Upper lobe of left lung (tissue), 6 donors: ENCODE results near the gene COG1. TPM values are rescaled to one million over a fixed set of nuclear protein-coding genes. Genes with fewer than 3 reads are reported as not detected.

ENCODE experiments used
- ATAC-seq, 2 donors: fragments of 200-7000 bp; cut with Tn5 transposase; one replicate each; pipeline ENCODE4 v1.9.1; 2022; ENCODE audit warnings: mild to moderate bottlenecking in 2 of 2, moderate library complexity in 2 of 2; ENCODE audit not compliant: low FRiP score in 2 of 2
- DNase-seq, 2 donors: peaks; one replicate each; pipeline ENCODE4 v3.0.0-alpha.2; 2019 to 2020
- H3K27ac ChIP-seq, 4 donors: fragments of 200-600 bp; sonication (generic); one replicate each; pipeline ENCODE4 v1.5.1; 2016 to 2019
- H3K27me3 ChIP-seq, 4 donors: fragments of 200-600 bp; sonication (generic); one replicate each; pipeline ENCODE4 v1.5.1; 2017 to 2019
- H3K36me3 ChIP-seq, 4 donors: fragments of 200-600 bp; sonication (generic); one replicate each; pipeline ENCODE4 v1.5.1; 2016 to 2019
- H3K4me1 ChIP-seq, 4 donors: fragments of 200-600 bp; sonication (generic); one replicate each; pipeline ENCODE4 v1.5.1; 2018 to 2019
- H3K4me3 ChIP-seq, 4 donors: fragments of 200-600 bp; sonication (generic); one replicate each; pipeline ENCODE4 v1.5.1; 2017 to 2019; ENCODE audit warnings: mild to moderate bottlenecking in 2 of 4, moderate library complexity in 1 of 4
- H3K9me3 ChIP-seq, 4 donors: fragments of 200-600 bp; sonication (generic); one replicate each; pipeline ENCODE4 v1.5.1; 2018 to 2019
- EP300 ChIP-seq, 4 donors: sonication (generic); formaldehyde crosslinking; IDR thresholded peaks; one replicate each; pipeline ENCODE4 v1.5.1; 2017; ENCODE audit warnings: antibody characterized with exemption in 4 of 4, control low read depth in 2 of 4
- POLR2A ChIP-seq, 4 donors: fragments of 450-650 bp; IDR thresholded peaks; one replicate each; pipeline ENCODE4 v1.5.1; 2016 to 2017; ENCODE audit warnings: antibody characterized with exemption in 4 of 4, mild to moderate bottlenecking in 2 of 4
- POLR2AphosphoS5 ChIP-seq, 2 donors: sonication (generic); formaldehyde crosslinking; IDR thresholded peaks; one replicate each; pipeline ENCODE4 v1.5.1; 2017; ENCODE audit warnings: antibody characterized with exemption in 2 of 2
- WGBS, 2 donors: methylation state at CpG; one replicate each; pipeline ENCODE4 v1.1.5; 2017 to 2018; 5-methylcytosine and 5-hydroxymethylcytosine counted together
- total RNA-seq, 6 donors: library from RNA; depleted of rRNA in 4 of 6; stranded (reverse); fragments of >200 nt in 4 of 6; gene quantifications; one replicate each; pipeline versions ENCODE4 v1.1.0 to v1.2.1, GENCODE V29; 2016 to 2021
- TF ChIP-seq, protein P1 (sequence below), 6 experiments: fragments of 450-650 bp in 4 of 6; fragments of 200-600 bp in 2 of 6; sonication (generic) in 2 of 6; IDR thresholded peaks; one replicate each; pipeline ENCODE4 v1.5.1; 2016 to 2019; ENCODE audit warnings: antibody characterized with exemption in 6 of 6
- donor health status: DM: no; HTN: no; CAD: no; lungs with moderate emphysema.
- donor health status: DM: no; HTN: yes; CAD: no; lungs with severe emphysema.

The COG1 gene
- total RNA-seq, 6 donors from 2014 or later, result 27.7 to 75.4 (median 32.5) TPM

DNA sequence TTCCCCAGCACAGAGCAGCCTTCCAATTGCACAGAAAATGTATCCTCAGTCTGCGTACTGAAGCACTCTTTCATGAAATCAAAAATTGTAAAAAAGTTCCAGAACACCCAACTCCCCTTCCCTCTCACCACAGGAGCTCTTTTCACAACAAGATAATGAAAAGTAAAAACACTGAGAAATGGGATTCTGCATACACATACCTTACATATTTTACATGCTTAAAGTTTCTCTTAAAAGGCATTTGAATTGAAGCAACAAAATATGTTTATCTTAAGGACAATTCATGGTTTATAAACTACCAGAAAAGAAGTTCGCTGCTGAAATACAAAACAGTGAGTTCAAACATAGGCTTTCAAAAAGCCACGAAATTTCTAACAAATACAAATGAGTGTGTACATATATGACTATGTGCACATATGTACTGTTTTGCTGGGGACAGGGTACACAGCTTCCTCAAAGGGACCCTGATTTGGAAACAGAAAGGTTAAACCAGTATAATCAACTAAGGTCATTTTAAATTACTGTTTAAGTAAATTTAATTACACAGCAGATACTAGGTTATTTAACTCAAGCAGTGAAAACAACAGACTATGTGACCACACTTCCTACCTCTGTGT lies 33.8 kb downstream of the COG1 start:
- no peaks in the 10 kb centered on the region for H3K9me3 ChIP-seq
- TF ChIP-seq POLR2A (IDR thresholded peaks at IDR 0.05) (no peak), EP300 (IDR thresholded peaks at IDR 0.05) (no peak), POLR2AphosphoS5 (IDR thresholded peaks at IDR 0.05) (no peak)
- TF ChIP-seq, protein P1, sequence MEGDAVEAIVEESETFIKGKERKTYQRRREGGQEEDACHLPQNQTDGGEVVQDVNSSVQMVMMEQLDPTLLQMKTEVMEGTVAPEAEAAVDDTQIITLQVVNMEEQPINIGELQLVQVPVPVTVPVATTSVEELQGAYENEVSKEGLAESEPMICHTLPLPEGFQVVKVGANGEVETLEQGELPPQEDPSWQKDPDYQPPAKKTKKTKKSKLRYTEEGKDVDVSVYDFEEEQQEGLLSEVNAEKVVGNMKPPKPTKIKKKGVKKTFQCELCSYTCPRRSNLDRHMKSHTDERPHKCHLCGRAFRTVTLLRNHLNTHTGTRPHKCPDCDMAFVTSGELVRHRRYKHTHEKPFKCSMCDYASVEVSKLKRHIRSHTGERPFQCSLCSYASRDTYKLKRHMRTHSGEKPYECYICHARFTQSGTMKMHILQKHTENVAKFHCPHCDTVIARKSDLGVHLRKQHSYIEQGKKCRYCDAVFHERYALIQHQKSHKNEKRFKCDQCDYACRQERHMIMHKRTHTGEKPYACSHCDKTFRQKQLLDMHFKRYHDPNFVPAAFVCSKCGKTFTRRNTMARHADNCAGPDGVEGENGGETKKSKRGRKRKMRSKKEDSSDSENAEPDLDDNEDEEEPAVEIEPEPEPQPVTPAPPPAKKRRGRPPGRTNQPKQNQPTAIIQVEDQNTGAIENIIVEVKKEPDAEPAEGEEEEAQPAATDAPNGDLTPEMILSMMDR (IDR thresholded peaks at IDR 0.05), result no peak
- peaks cover 38 to 49% (median 42%) of the 10 kb centered on the region in 4 donors for H3K4me1 ChIP-seq
- H3K27ac ChIP-seq, result no peak overlapping the region
- DNase-seq (no peak), ATAC-seq (no peak)
- no peaks in the 10 kb centered on the region for H3K27me3 ChIP-seq
- H3K36me3 ChIP-seq, result peaks cover 0 to 4% (median 0%) of the 10 kb centered on the region in 4 donors
- 48 to 54% methylated on average over 3 of the region's 3 CpGs for WGBS, 2 donors
- H3K4me3 ChIP-seq, result no peak overlapping the region

DNA sequence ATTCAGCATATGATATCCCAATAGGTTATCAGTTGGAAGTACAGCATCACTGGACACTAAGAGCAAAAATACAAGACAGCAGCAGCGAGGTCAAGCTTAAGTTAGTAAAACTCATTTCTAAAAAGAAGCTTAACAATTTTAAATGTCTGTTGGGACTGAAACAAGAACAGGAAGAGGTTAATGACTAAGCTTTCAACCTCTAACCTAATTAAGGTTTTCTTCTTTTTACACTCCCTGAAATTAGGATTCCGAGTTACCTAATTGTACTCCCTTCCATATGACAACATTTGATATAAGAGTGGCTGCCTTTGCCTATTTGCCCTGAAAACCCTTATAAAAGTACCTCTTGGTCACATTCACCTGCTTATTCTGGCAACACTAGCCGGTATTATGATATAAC lies 34.5 kb downstream of the COG1 start:
- 49 to 69% methylated on average over 3 of the region's 3 CpGs for WGBS, 2 donors
- Histone ChIP-seq H3K27me3 (no peaks in the 10 kb centered on the region), H3K36me3 (peaks cover 0 to 4% (median 0%) of the 10 kb centered on the region in 4 donors), H3K4me3 (no peak overlapping the region), H3K27ac (no peak overlapping the region), H3K4me1 (peaks cover 38 to 49% (median 42%) of the 10 kb centered on the region in 4 donors), H3K9me3 (no peaks in the 10 kb centered on the region)
- ATAC-seq, result no peak
- TF ChIP-seq POLR2A (IDR thresholded peaks at IDR 0.05), result no peak
- TF ChIP-seq, protein P1 (IDR thresholded peaks at IDR 0.05), result no peak
- no peak for TF ChIP-seq POLR2AphosphoS5 (IDR thresholded peaks at IDR 0.05)
- DNase-seq, result no peak

DNA sequence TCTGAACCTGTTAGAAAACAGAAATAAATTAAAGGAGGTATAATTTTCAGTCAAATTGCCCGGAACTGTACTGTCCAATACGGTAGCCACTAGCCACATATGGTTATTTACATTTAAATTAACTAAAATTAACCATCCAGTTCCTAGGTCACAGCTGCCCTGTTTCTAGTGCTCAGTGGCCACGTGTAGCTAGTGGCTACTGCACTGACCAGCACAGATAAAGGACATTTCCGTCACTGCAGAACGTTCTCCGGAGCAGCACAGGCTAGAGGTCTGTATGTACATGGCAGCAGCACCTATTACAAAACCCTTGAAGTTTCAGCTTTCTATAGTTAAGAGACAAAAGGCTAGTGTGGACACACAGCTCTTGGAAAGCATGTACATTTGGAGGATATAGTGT lies 35.1 kb downstream of the COG1 start:
- H3K9me3 ChIP-seq, result no peaks in the 10 kb centered on the region
- no peaks in the 10 kb centered on the region for H3K27me3 ChIP-seq
- WGBS, 2 donors, result 60 to 72% methylated on average over 6 of the region's 6 CpGs
- TF ChIP-seq, protein P1 (IDR thresholded peaks at IDR 0.05), result no peak
- TF ChIP-seq EP300 (IDR thresholded peaks at IDR 0.05), result no peak
- TF ChIP-seq POLR2AphosphoS5 (IDR thresholded peaks at IDR 0.05), result no peak
- no peak for TF ChIP-seq POLR2A (IDR thresholded peaks at IDR 0.05)
- peaks cover 38 to 49% (median 42%) of the 10 kb centered on the region in 4 donors for H3K4me1 ChIP-seq
- H3K27ac ChIP-seq, result no peak overlapping the region
- ATAC-seq (no peak), DNase-seq (no peak)
- peaks cover 0 to under 1% (median 0%) of the 10 kb centered on the region in 4 donors for H3K36me3 ChIP-seq
- H3K4me3 ChIP-seq, result no peak overlapping the region

DNA sequence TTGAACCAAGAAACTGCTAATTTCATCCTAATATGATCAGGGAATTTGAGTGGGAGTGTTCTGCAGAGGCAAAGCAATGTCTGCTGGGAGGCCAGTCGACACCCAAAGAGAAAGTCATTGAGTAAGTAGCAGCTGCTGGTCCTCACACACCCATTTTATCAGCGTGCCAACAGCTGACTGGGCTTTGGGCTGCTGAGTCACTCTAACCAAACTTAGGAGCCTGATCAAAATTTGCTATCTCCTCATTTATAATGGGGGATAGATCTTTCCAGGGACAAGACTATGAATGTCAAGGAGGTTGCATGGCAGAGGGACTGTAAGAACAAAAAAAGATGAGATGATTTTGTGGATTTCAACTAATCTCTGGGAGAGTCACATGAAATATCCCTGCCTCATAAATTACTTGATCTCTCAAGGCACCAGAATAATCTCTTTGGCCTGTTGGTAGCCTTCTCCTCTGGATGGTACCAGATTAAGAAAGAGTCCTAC lies 35.9 kb downstream of the COG1 start:
- TF ChIP-seq POLR2A (IDR thresholded peaks at IDR 0.05) (no peak), POLR2AphosphoS5 (IDR thresholded peaks at IDR 0.05) (peak in 1 of 2 donors; percentile 58)
- DNase-seq, result peak in 1 of 2 donors; percentile 80
- 2 to 4% methylated on average over 2 of the region's 2 CpGs for WGBS, 2 donors

DNA sequence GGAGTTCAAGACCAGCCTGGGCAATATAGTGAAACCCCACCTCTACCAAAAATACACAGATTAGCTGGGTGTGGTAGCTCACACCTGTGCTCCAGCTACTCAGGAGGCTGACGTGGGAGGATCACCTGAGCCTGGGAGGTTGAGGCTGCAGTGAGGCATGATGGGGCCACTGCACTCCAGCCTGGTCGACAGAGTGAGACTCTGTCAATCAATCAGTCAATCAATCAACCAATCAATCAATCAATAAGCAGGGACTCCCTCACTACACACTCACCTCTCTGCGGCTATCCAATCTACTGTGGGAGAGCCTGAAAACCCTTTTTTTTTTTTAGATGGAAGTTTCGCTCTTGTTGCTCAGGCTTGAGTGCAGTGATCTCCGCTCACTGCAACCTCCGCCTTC lies 37.2 kb downstream of the COG1 start:
- ATAC-seq (no peak), DNase-seq (no peak)
- WGBS, 2 donors, result 91 to 93% methylated on average over 6 of the region's 6 CpGs
- no peak overlapping the region for H3K4me3 ChIP-seq
- TF ChIP-seq POLR2A (IDR thresholded peaks at IDR 0.05) (no peak), POLR2AphosphoS5 (IDR thresholded peaks at IDR 0.05) (no peak), EP300 (IDR thresholded peaks at IDR 0.05) (no peak)
- TF ChIP-seq, protein P1 (IDR thresholded peaks at IDR 0.05), result no peak
- no peak overlapping the region for H3K27ac ChIP-seq
- H3K4me1 ChIP-seq, result peaks cover 47 to 51% (median 50%) of the 10 kb centered on the region in 4 donors
- H3K36me3 ChIP-seq, result peaks cover 0 to under 1% (median 0%) of the 10 kb centered on the region in 4 donors
- H3K9me3 ChIP-seq, result no peaks in the 10 kb centered on the region
- no peaks in the 10 kb centered on the region for H3K27me3 ChIP-seq

More for the DNA sequence above, 35.9 kb downstream of the COG1 start:
- no peak overlapping the region for H3K4me3 ChIP-seq
- H3K4me1 ChIP-seq, result peaks cover 46 to 55% (median 49%) of the 10 kb centered on the region in 4 donors
- H3K9me3 ChIP-seq, result no peaks in the 10 kb centered on the region
- H3K27ac ChIP-seq, result peak overlapping the region; percentile 4 to 66 (median 52)
- no peaks in the 10 kb centered on the region for H3K36me3 ChIP-seq
- no peaks in the 10 kb centered on the region for H3K27me3 ChIP-seq
- peak in 1 of 2 donors; percentile 73 for ATAC-seq
